SKM-1 (cell line): ENCODE results near the gene RGS13.
A peak's percentile ranks its signal among the peaks of the same experiment; 100 is the strongest.

ENCODE experiments used
- DNase-seq: peaks from one replicate; lab custom pipeline; 2025; ENCODE audit not compliant: unreplicated experiment; lab: John Stamatoyannopoulos, UW

The RGS13 gene

DNA sequence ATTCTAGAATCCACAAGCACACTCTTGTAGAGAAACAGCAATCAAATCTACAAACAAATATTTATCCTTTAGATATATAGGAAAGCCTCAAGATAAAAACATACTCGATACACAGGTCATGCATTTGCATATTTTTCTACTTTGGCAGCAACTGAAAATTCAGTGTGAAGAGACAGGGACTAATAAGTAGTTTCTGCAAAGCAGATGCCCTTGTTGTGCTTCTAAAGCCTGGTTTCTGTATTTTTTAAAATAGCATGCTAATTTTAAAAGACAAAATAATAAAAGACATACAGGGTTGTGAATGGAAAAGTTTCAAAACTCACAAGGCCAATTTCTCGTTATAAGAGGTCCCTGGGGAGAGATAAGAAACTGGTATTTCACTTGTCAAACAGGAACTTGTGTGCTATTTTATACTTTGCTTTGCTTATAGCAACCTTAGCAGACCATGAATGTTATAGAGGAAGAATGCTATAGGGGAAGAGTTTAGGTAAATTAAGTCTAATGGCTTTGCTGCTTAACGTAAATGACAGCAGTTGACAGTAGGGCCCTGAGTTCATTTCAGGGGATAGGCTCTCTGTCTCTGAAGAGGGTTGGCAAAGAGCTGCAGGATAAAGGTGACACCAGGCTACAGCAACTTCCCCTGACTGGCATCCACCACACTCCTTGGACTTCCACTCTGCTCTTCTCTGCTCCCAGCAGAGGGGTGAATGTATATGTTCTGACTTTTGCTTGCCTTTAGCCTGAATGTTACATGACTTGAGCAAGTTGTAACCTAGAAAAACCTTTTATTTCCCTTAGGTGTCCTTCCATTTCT lies 9.4 kb upstream of the RGS13 start:
- peak; percentile 34 for DNase-seq

DNA sequence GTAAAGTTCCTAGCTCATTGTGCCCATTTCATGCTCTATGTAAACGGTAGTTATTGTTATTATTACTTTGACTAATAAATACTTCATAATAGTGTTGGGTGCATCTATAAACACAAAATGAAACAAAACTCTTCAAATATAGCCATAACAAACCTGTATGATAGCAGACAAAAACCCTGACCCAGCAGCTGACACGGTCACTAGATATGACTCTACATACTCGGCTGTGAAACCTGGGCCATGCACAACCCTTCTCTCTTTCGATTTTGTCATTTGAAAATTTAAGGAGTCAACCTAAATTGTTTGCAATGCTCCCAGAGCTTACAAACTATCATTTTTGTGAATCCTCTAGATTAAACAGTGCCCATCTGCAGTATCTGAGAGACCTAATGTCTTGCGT lies 8.0 kb upstream of the RGS13 start:
- no peak for DNase-seq

DNA sequence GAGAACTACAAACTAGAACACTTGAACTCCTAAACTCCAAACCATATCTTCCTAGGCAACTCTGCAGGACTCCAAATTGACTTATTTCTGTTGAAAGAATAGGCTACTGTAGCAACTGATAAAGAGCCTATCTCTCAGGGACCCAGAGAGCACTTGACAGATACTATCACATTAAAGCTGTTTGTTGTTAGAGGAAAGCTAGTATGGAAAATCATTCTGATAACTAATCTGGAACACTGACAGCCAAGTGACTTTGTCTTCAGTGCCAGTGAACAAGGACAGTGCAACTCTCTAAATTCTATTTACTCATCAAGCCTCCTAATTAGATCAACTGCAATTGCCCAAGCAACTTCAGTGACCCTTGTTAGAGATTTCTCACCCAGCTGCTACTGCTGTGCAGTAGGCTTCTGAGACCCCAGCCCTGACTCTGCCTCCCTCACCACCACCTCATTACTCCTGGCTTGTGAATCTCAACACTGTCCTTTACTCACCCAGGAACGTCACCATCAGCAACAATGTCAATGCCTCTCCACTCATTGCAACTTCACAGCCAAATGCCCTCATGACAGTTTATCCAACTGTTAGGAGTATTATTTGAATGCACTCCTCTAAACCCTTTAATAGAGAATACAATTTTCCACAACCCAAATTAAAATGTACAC lies 7.4 kb upstream of the RGS13 start:
- DNase-seq: no peak

DNA sequence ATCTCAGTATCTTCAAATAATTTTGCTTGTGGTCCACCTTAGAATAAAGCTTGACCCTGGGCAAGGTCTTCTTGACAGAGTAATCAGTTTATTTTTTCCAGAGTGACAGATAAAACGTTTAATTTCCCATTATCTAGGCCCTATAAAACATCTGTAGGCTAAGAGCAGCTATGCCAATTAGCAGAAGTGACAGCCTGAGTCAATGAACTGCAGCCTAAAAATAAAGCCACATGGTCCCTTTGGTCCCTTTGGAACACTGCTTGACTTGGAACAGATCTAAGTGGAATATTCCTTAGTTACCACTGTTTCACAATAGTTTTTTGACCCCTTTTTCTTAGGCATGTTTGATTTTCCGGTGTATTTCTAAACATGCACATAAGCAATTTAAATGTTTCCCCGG lies 6.3 kb upstream of the RGS13 start:
- DNase-seq: no peak

DNA sequence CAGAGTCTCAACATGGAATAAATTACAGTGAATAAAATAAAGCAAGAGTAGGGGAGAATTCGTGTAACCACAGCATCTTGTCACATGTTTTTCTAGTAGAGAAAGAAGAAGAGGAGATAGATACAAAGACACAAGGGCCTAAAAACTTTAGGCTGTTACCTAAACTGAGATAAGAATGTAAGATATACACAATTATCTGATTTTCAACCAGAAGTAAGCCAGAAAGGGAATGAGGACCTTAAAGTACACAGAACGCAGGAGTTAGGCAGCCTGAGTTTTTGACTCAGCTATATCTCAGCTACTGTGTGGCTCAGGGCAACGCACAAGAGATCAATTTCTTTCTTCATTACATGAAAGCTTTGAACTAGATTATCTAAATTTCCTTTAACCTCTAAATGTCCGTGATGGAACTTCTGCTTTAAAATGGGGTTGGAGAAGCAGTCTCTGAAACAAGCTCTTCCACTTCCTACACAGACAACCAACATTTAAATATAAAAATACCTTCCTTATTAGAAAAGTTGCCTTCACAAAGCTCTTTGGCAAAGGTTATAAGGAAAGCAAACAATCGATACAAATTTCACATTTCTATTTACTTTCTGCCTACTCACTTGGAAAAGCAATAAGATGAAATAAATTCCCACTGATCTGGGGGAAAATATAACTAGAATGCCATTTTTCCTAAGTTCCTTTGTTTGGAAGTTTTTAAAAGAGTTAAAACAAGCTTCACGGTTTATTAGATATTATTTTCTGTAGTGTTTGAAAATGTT lies 5.2 kb upstream of the RGS13 start:
- no peak for DNase-seq

DNA sequence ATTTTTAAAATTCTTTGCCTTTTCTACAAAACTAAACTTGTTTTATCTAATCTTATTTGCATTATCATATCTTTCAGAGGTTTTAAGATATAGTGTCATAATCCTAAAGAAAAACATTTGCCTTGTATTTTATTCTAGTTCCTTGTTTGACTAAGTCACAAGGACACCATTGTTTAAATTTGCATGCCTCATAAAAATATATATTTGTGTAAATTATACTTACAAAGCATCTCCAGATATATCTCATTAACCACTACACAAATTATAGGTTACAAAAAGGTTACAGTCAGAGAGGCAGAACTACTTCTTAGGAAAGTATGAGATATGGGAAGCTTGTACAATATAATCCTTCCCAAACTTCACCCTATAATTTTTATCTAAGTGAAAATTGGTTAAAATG lies 4.2 kb upstream of the RGS13 start:
- no peak for DNase-seq

DNA sequence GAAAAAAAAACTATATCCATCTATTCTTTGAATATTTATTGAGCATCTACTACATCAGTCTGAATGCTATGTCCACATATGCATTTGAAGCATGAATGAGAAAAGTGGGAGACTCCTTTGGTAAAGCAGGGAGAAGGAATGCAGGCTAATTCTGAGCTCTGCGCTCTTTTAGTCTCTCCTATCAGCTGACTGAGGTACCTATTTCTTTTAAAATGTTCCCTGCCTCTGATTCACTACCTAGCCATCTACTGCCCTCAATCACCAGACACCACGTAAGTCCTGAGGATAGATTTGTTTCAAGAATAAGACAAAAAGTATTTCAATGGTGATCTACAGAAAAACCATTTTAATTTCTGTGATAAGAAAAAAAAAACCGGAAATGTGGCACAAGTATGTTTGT lies 3.8 kb upstream of the RGS13 start:
- DNase-seq: no peak

DNA sequence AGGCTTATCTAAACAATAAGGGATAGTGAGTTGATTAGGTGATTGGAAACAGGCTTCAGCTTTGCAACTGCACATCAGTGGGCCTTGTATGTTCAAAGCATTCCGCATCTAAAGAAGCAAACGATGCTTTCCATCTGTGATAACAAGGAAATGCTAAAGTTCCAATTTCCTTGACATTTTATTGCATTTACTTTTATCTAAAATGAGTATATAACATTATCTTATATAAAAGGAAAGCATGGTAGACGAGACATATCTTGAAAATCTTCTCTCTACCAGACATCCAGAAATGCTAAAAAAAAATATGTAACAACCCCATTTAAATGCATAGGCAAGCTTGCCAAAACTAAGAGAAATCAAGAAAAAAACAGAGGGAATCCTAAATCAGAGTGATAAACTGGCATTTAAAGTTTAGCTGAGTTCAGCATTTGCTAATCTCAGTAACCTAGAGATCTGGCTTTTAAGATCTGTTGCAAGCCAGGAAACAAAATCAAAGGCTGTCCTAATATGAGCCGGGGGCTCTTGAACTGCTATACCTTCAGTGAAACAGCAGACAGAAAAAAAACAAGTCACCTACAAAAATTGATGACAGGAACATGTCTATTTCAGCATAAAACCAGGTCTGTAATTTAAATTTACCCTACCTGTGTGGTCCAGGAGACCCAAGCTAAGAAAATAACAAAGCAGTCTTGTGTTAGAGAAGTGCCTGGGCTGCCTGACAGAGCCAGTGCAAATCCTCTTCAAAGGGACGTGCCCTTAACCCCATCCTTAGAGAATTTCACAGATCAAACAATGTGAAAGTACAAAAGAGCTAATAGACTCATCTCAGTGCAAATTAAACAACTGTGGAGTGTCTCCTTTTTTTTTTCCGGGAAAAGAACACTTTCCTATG lies 3.1 kb upstream of the RGS13 start:
- no peak for DNase-seq

DNA sequence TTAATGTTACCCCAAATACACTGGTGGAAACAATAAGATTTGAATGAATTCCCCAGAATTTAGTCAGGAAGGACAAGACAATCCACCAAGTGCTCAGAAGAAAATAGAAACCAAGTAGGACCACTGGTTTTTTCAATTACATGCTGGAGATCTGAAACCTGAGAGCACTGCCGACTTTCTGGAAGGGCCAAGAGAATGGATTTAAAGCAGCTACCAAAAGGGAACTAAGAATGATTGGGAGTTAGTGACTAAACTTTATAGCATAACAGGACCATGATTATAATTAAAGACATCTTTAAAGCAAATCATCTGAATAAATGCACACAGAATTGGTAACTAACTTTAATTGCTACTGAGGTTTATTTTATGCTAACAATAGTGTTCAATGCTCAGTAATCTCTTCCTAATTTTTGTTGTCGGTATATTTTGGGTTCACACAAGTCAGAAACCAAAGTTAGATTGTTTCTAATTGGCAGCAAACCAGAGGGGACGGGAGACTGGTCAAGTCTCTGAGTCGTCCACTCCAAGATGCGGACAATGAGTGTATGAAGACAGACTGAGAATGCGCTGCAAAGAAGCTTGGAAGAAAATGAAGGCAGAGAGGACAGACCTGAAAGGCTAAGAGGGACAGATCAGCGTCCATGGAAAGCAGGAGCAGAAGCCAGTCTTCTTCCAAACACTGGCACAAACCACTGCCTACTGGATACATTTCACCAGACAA lies 2.3 kb upstream of the RGS13 start:
- no peak for DNase-seq

DNA sequence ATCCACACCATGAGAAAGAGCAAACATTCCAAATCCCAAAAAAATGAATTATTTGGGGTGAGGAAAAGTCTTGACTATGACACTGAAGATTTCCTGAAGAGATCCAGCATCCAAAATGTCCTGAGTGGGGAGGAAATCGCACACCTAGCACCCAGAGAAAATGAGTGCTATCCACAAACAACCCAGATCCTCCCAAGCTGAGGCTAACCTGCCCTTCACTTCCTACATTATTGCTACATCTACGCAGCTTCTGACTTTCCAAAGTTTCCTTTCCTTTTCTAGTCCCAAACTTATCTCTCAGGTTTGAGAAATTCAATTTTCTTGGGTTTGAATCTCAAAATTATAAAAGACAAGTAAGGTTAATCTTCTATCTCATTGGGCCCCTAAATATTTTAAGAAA lies 906 bp upstream of the RGS13 start:
- no peak for DNase-seq

DNA sequence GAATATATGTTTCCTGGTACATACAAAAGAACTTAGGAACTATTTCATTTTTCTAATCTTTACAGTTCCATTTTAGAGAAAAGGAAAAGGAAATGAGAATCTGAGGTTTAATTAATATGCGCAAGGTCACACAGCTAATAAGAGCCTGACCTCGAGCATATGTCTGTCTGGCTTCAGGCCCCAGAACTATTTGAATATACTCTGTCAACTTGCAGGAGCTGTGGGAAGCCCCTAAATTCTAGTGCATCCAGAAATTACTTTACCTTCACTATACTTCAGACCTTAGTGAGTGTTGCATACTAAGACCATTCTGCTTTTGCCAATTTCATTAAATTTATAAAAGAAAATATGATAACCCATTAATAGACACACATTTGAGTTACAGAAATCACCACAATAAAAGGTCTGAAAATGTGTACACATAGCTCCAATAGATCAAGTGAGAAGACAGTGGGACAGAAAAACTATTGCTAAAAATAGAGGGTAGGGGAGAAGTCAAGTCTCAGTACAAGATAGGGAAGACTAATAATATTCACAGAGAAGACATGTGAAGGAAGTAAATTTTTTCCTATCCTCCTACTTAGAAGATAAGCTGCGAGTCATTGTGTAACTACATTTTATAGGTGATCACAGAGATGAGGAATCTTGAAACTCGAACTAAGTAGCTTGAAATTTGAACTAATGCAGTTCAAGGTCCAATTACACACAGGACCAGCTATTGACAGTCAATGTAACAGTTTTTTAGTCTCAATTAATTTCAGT lies 3.8 kb downstream of the RGS13 start:
- no peak for DNase-seq

DNA sequence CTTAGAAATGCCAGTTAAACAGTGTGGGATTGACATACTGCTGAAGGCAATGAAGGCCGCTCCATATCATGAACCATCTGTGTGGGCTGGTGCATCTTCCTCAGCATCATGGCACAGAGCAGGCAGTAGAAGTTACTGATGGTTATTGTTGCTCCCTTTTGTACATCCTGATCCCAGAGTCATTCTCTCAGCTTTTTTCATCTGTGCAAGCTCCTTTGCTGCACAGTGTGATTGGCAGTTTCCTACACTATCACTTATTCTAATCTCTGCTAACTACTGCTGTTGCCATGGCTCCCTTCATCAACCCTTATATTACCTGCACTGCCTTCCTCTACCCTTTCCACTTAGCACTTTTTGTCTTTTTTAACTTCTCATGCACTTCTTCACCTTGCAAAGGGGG lies 16.2 kb downstream of the RGS13 start:
- no peak for DNase-seq

DNA sequence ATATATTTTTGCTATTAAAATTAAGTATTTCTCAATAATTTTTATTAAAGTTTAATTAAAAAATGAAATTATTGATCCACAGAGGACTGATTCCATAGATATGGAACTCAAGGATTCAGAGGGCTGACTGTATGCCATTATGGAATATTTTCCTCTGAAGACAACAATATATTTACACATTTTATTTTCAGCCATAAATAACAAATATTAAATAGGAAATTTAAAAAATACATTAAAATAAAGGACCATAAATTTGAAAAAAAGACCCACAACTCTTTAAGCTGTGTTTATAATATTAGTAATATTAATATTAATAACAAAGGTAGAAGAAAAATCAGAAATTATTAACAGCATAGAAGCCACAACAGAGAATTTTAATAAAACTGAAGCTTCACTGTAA lies 18.2 kb downstream of the RGS13 start:
- DNase-seq: no peak

DNA sequence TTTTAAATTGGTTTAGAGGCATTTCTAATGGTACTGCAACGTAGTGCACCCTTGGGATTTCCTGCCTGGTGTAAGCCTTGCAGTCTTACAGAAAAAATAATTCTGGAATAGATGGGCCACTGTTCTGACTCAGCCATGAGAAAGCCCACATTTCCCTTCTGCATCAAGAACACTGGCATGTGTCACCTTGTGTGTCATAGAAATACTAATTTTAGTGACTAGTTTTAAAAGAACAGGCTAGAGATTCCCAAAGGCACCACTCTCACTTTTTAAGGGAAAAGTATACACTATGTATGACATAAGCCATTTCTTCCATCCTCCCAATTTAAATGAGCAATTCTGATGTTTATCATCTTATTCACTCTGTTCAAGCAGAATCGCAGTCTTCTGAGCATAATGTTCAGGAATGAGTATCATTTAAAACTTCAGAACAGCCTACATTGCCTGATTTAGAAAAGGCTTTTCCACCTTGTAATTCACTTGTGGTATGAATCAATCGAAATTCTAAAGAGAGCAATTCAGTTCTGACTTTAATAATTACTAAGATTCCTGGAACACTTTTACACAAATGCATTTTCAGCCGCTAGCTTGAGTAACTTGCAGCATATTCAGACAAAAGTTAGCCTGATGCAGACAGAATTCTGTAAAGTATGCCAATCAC lies 18.8 kb downstream of the RGS13 start:
- DNase-seq: no peak

DNA sequence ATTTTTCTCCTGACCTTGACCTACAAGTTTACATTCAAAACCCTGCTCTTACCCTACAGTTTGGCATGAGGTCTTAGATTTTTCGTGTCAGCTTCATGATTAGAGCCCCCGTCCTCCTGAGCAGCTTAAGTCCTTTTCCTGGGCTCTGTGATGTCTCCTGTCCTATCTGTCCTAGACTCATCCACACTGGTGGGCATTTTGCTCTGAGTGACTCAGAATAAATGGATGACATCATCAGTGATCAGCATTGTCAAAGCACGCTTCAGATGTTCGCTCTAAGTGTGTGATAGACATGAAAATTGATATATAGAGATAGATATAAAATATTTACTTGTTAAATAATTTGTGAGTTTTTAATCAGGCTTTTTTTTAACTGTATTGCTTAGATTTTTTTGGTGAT lies 21.8 kb downstream of the RGS13 start:
- DNase-seq: no peak

DNA sequence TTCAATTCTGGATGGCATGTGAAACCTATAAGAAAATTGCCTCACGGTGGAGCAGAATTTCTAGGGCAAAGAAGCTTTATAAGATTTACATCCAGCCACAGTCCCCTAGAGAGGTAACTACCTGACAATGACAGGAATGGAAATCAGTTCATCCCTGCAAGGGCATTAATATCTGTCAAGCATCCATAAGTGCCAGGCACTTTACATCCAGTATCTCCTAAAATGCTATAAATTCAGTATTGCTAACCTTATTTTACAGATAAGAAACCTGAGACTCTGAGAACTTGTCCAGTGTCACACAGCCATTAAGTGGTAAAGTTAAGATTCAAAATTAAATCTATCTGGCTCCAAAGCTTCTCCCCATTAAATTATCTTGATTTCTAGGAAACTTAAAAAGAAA lies 22.3 kb downstream of the RGS13 start:
- DNase-seq: no peak

DNA sequence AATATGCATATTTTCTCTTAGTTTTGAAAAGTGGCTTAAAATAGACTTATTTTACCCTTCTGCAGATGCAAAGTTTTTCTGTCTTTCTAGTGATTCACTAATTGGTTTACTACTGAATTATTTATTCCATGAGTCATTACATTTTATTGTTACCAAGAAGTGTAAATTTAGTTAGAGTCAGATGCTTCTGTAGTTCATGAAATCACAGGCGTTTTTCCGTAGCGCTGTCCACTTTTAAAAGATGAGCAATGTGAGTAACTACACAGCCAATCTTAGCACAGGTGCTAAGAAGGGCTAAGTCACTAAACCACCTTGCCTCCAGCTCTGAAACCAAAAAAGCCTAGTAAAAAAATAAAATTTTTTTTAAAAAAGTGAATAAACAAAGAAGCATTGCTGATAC lies 24.7 kb downstream of the RGS13 start:
- no peak for DNase-seq

DNA sequence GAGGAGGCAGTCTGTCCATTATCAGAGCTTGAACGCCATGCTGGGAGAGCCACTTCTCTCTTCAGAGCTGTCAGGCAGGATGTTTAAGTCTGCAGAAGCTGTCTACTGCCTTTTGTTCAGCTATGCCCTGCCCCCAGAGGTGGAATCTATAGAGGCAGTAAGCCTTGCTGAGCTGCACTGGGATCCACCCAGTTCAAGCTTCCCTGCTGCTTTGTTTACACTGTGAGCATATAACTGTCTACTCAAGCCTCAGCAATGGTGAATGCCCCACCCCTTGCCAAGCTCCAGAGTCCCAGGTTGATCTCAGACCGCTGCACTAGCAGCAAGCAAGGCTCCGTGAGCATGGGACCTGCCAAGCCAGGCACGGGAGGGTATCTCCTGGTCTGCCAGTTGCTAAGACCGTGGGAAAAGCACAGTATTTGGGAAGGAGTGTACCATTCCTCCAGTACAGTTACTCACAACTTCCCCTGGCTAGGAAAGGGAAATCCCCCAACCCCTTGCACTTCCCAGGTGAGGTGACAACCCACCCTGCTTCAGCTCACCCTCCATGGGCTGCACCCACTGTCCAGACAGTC lies 32.5 kb downstream of the RGS13 start:
- DNase-seq: no peak

DNA sequence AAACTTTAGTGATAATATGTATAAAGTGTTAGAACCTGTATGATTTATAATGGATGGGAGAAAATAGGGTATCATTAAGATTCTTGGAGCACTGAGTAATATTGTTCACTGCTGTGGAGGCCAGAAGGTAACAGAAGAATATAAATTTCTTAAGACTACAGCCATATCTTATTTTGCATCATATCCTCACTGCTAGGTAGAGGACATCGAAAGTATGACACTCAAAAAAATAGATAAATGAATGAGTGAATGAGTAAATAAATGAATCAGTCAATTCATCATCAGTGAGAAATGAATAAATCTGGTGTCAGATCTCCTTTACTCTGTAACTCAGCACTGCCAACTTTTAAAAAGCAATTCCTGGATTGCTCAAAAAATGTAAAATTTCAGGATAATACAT lies 33.2 kb downstream of the RGS13 start:
- no peak for DNase-seq
